B cell (primary cell): ENCODE data around the gene PPP1R12B.

Experiments used
- CTCF ChIP-seq: fragments of 200-600 bp; IDR thresholded peaks from one replicate; pipeline ENCODE4 v1.8.0; 2022; ENCODE audit warnings: antibody characterized with exemption, mild to moderate bottlenecking
- EZH2 ChIP-seq: IDR thresholded peaks from 2 replicates; pipeline ENCODE4 v1.6.1; 2012; ENCODE audit warnings: borderline replicate concordance, low read depth, mild to moderate bottlenecking, moderate library complexity, low read length; ENCODE audit not compliant: insufficient read depth, poor library complexity, severe bottlenecking

- TF ChIP-seq CTCF (no peak), EZH2 (no peak)
Measured at GRCh38 chr1:202540448-202540847, 191.9 kb downstream of the PPP1R12B start.
